GM21423 (cell line): Measurements from ENCODE around the gene SLC44A4.
"Not testable (repeated sequence)": the region's sequence is repeated elsewhere in the genome, so short reads cannot be mapped to it uniquely, and the experiment has no call there.

Experiments used
- ATAC-seq: cut with Tn5 transposase; IDR thresholded peaks from one replicate; pipeline ENCODE4 v1.9.1; 2021; ENCODE audit warnings: mild to moderate bottlenecking, moderate library complexity; ENCODE audit not compliant: unreplicated experiment

The SLC44A4 gene

DNA sequence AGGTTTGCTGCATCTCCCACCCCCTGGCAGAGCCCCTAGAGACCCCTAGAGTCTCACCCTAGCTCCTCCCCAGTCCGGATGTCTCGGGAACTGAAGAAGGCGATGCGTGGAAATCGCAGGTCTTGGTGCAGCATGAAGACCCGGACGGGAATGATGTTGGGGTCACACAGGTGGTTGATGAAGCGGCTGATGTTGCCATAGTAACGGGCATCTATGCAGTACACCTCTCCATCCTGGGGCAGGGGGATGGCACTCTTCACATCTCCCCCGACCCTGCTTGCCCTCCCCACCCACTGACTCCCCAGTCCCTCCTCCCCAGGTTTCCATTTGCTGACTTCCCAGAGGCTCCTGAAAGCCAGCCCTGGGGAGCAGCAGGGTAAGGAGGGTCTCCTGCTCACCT is 1.8 kb upstream of the SLC44A4 start:
- no peak for ATAC-seq

DNA sequence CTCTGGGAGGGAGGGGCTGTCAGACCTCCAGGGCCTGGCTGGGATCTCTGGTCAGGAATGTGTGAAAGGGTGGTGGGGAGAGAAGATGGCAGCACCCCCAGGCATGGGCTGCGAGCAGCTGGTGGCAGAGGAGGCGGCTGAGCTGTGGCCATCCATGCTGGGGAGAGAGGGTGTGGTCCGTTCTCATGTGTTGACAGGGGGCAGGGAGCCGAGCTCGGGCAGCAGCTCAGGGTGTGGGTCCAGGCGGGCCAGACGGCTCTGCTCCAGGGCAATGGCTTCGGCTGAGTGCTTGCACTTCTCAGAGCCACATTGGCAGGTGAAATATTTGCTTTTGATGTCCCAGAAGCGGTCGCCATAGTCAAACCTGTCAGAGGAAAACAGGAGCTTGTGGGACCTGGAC is 1.1 kb upstream of the SLC44A4 start:
- no peak for ATAC-seq

DNA sequence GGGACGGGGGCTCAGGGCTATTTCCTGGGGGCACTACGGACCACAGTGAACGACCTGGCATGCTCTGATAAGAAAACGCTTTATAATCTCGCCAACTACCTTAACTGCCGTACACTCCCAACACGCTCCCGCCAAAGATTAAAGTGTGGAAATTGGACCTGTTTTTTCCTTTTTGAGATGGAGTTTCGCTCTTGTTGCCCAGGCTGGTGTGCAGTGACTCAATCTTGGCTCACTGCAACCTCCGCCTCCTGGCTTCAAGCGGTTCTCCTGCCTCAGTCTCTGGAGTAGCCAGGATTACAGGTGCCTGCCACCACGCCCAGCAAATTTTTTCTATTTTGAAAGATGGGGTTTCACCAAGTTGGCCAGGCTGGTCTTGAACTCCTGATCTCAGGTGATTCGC is 346 bp upstream of the SLC44A4 start:
- ATAC-seq = no peak

DNA sequence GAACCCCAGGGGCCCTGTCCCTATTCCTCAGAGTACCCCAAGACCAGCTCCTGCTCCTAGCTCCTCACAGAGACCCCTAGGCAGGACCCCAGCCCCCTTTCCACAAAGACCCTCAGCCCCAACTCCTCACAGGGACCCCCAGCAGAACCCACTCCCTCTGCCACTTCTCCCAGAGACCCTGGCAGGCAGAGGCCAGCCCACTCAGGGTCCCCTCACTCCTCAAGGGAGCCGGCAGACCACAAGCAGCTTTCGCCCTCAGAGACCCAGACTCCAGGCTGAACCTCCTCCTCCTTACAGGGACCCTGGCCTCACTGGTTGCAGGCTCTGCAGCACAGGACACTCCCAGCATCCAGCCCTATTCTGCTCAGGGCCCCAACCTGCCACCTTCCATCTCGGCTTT is 575 bp downstream of the SLC44A4 start:
- ATAC-seq = no peak

DNA sequence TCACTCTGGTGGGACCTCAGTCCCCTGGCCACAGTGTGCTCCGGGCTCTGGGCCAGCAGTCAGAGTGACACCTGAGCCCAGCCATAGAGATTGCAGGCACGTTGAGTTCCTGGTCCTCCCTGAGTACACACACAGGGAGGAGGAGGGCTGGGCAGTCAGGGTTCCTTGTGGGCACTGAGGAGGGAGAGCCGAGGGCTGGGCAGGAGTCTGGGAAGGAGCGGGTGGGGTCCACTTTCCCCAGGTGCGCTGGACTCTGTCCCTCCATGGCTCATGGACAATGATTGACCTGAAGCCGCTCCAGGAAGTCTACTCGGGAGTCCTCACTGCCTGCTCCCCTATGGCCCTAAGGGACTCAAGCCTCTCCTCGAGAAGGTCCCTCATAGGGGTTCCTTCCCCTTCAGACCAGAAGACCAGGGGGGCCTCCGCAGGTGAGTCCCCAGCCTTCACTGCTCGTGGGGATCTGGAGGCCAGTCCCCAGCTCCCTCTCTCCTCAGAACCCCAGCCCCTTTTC is 1.1 kb downstream of the SLC44A4 start:
- ATAC-seq = no peak

DNA sequence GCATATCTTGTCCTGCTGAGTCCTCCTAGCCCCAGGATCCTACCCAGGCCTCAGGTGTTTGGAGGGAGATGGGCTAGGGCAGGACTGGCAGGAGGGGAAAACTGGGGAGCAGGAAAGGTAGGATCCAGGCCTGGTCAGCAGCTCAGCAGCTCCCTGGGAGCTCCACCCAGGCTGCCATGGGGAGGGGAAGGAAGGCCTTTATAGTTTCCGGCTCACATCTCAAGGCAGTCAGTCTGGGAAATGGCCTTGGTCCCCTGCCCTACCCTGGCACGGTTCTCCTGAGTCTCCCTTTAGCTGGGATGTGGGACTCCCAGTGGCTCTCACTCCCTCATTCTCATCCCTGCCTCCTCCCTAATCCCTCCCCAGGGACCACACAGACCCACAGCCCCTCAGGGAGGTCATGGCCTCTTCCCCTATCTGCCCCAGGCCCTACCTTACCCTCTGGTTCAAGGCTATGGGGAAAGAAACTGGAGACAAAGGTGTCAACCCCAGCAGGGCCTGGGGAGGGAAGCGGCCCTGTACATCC is 1.6 kb downstream of the SLC44A4 start:
- no peak for ATAC-seq

DNA sequence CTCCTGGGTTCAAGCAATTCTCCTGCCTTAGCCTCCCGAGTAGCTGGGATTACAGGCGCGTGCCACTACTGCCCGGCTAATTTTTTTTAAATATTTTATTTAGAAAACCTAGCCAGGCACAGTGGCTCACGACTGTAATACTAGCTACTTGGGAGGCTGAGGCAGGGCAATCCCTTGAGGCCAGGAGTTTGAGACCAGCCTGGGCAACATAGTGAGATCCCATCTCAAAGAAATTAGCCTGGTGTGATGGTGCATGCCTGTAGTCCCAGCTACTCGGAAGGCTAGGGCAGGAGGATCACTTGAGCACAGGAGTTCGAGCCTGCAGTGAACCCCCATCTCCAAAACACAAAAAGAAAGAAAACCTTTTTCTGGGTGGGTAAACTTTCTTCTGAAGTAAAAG is 2.4 kb downstream of the SLC44A4 start:
- no peak for ATAC-seq

DNA sequence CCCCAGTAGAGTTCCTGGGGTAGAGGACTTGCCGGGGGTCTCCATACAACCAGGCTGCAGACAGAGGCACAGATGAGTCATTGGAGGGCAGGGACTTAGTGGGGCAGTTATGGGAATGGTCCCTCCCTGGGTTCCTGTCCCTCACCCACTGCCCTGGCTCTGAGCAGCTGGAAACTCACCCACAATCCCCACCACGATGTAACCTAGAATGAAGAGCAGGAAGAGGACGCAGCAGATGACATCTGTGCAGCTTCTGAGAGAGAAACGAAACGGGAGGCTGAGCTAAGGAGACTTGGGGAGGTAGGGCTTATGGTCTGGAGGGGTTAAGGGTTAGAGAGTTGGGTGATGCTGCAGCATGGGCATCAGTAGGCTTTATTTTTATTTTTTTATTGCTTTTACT is 2.9 kb downstream of the SLC44A4 start:
- ATAC-seq = no peak

DNA sequence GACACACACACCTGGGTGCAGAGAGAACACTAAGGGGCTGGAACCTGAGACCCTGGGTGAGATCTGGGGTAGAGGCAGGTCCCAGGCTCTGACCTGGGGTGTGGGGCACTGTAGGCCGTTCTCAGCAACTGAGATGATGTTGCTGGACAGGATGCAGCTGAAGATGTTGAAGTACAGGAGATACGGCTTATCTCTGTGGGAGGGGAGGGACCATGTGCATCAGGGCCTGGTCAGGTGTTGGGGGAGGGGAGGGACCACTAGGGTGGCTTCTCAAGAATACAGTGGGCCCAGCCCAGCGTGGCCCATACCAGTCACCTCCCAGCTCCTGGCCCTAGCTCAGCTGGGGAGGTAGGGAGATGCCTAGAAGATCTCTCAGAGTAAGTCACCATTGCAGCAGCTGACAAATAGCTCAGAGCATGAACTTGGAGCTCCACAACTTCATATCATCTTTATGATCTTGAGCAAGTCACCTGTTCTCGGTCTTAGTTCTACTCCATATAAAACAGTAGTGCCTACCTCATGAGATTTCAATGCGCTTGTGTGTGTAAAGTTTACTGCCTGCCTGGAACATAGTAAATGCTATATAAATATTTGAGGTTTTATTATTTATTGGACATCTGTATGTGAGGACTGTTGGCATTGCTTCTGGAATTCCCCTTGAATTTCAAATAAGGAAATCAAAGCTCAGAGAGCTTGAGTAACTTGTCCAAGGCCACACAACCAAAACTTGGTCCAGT is 3.8 kb downstream of the SLC44A4 start:
- no peak for ATAC-seq

DNA sequence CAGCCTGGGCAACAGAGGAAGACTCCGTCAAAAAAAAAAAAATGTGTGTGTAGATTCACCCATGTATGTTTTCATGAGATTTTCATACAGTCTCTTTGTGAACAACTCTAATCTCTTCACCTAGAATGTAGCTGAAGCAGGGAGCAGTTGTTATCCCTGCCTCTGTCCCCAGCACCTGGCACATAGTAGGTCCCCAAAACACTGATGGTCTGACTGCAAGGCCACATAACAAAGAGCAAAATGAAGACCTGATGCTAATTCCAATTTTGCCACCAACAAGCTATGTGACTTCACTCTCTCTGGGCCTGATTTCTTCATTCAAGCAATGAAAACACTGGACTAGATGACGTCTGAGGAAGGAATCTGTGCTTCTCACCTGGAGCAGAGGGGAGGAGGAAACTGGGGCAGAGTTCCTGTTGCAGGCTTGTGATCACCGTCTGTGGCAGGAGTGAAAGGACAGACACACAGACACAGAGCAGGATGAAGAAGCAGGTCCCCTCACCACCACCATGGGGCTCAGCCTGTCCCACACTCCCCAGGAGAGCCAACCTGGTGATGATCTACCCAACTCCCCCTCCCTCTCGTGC is 4.6 kb downstream of the SLC44A4 start:
- no peak for ATAC-seq

DNA sequence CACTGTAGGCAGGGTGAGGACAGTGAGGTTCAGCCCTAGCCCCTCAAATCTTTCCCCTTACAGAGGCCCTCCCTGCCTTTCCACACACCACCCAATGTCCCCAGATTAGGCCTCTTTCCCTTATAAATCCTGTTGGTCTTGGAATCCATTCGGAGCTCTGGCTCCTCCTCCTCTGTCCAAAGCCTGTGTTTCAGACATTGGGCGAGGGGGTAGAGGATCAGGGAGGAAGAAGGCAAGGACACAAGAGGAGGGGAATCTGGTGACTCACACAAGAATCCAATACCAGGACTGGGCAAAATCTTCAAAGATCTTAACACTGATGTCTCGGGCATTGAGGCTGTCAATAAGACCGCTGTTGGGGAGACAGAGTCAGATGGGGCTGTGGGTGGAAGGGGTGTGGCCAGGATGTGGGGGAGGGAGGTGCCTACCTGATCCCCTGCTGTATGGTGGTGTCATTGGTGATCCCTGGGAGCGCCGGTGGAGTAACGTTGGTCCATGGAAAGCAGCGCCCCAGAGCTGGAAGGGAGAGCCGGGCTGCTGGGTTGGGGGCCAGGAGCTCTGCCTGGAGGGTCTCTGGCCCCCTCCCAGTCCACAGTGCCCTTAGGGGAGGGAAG is 7.6 kb downstream of the SLC44A4 start:
- no peak for ATAC-seq

DNA sequence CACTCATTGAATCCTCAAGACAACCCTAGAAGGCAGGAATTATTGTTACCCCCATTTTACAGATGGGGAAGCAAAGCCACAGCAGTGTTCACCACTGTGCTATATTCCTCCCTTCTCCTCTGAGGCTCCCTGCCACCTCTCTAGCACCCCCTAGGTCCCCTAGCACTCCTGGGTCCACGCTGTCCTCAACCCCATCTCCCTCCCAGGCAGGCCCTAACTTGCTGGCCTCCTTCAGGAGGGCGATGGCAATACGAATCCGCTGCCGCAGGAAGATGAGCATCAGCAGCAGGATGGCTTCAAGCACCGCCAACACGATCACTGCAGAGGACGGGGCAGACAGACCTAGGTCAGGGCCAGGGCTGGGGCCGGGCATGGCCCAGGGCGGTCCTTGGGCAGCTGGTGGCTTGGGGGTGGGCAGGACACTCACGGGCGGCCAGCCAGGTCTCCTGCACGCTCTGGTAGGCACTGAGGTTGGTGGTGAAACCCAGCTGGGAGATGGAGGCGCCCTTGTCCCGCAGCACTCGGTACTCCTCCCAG is 8.3 kb downstream of the SLC44A4 start:
- ATAC-seq = no peak

DNA sequence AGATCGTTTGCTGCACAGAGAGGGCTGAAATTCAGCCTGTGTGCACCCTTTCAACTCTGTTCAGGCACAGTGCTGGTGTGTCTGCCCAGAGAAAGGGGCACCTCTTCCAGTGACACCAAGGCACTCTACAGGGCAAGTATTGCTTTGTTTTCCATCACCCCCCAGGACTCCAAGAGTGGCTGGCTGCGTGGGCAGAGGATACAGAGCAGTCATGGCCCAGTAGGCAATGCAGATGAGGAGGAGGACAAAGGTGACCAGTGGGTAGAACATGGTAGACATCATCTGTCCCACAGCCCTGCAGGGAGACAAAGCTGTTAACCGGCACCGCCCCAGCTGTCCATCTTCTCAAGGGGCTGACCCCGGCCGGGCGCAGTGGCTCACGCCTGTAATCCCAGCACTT is 9.5 kb downstream of the SLC44A4 start:
- ATAC-seq = no peak

DNA sequence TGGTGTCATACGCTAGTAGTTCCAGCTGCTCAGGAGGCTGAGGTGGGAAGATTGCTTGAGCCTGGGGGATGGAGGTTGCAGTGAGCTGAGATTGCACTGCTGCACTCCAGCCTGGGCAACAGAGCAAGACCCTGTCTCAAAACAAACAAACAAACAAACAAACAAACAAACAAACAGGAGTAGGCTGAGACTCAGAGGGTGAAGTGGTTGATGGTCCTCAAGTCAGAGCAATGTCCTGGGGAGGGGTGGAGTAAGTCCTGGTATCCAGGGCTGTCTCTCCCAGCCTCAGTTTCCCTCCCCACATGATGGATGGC is 10.2 kb downstream of the SLC44A4 start:
- ATAC-seq = not testable (repeated sequence)

DNA sequence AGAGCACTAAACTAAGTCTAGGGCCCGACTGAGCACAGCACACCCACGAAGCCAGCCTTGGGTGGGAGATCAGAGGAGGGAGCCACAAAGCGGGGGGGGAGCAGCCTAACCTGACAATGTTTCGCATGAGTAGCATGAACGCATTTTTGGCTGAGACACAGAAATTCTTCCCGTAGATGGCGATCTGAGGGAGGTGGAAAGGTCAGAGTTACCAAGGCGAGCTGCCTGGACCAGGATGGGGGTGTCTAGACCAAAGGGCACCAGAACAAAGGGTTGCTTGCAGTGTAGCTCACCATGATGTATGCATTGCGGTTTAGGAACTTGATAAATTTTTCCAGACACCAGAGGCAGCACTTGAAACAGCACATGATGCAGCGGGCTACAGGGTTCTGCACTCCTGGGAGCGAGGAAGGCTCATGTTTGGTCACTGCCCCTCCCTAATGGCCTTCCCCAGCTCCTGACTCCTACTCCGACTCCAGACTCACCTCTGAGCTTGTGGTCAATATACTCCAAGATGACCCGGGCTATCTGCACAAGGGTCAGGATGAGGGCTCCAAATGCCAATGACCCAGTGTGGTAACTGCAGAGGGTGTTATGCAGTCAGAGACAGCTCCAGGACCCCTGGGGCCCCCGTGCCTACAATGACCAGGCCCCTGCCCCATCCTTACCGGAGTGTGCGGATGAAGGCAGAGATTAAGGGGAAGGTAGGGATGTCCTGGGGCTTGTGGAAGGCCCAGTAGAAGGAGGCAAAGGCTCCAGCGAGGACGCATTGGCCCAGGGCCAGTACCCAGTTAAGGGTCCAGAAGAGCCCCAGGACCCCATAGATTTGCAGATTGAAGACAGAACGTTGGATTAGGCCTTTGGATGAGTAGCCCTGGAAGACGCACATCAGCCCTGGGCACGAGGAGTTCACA is 13.3 kb downstream of the SLC44A4 start:
- ATAC-seq = no peak

DNA sequence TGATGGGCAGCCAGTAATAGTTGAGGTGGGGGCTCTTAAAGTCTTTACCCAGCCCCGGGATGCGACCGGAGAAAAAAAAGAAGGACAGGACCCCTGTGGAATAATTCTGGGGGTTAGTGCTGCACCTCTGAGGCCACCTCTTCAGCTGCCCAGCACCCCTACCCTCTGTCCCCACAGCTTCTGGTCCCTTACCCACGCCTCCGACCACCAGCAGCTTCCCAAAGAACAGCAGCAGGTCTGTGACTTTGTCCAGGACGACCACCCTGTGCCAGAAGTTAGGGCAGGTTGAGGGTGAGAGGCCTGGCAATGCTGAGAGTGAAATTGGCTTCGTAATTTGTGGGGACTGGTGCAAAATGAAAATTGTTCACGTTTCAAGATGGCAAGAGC is 14.0 kb downstream of the SLC44A4 start:
- ATAC-seq = no peak

DNA sequence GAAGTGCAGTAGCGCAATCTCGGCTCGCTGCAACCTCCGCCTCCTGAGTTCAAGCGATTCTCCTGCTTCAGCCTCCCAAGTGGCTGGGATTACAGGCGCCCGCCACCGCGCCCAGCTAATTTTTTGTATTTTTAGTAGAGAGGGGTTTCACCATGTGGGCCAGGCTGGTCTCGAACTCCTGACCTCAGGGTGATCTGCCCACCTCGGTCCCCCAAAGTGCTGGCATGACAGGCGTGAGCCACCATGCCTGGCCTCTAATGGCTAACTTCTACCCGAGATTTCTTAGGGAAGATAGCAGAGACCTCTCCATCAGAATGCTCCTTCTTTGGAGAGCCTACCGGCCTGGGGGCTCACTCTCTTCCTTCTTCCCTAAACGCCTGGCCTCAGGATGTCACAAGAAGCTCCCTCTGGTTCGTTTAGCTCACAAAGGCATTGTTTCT is 14.7 kb downstream of the SLC44A4 start:
- not testable (repeated sequence) for ATAC-seq

DNA sequence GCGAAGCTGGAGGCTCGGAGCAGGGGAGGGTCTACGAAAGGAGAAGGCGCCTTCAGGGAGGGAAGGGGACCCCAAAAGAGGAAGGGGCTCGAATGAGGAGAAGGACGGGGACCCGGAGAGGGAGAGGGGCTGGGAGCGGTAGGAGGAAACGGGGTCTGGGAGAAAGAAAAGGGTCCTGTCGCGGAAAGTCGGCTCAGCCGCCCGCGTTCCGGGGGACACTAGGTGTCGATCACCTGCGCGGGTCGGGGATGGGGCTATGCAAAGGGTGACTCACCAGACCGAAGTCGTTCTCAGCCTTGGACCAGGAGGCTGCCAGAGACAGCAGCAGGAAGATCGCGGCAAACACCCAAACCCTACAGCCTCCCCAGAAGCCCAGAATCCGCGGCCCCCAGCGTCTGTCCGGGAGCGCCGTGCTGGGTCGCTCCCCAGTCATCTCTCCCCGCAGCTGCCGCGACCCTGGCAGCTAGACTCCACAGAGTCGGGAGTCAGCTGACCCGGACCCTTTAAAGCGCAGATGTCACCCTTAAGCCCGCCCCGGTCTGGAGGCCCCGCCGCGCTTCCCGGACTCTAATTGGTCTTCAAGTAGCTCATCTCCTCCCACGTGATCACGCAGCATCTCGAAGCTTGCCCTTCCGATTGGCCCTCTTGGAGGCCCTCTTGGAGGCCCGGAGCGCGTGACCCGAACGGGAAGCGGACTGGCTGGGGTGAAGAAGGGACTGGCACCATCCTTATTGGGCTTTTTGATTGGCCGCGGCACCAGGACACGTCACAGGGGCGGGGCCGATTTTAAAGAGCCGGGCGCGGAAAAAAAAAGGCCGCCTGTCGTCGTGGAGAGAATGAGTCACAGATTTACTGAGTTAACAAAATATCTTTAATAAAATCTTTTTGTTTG is 16.2 kb downstream of the SLC44A4 start, which contains the start of gene NEU1:
Gene NEU1 (minus strand): TSS at position 478 of the 892 bp plus-strand sequence. CDS start 45 bp downstream, at position 433.
- ATAC-seq = peak; percentile 95

DNA sequence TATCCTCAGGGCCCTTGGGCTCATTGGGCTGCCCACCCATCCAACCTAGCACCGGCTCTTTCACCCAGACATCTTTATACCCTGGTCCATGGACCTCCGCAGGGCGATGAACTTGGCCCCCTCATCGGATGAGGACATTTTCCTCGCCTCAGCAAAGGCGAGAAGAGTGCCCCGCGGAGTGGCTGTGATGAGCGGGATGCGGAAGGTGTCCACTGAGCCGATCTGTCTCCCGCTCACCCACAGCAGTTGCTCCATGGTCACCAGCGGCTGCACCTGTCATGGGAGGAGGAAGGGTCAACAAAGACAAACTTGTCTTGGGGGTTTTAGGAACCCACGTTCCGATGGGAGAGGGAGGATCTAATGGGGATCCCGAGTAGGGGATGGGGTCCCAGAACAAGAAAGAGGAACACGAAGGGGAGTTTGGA is 16.9 kb downstream of the SLC44A4 start:
- ATAC-seq = no peak

DNA sequence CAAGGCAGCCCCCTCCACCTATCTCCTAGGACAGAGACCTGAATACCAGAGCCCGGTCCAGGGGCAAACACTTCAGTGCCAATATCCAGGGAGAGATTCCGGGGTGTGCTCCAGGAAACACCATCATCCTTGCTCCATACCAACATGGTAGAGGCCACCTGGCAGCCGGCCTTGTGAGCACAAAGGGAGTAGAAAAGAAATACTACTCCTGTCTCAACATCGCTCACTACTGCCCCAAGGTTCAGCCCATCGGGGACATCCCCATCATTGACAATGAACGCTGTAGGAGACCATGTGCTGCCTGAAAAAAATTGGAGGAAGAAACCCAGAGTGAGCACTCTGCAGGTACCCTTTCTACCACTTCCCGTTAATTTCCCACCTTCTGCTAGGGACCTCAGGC is 17.6 kb downstream of the SLC44A4 start:
- ATAC-seq = no peak
